Upper lobe of right lung (tissue), 1 donor: ENCODE data around the gene GPR78. TPM values are rescaled to one million over a fixed set of nuclear protein-coding genes. Genes with fewer than 3 reads are reported as not detected.

Source experiments
- ATAC-seq: fragments of 200-7000 bp; cut with Tn5 transposase; one replicate; pipeline ENCODE4 v1.9.1; 2020; ENCODE audit warnings: mild to moderate bottlenecking, moderate library complexity
- DNase-seq: peaks from one replicate; pipeline ENCODE4 v3.0.0-alpha.2; 2020
- H3K27ac ChIP-seq: fragments of 200-600 bp; one replicate; pipeline ENCODE4 v1.8.0; 2022
- H3K27me3 ChIP-seq: fragments of 200-600 bp; one replicate; pipeline ENCODE4 v1.8.0; 2022; ENCODE audit warnings: mild to moderate bottlenecking
- H3K36me3 ChIP-seq: fragments of 200-600 bp; one replicate; pipeline ENCODE4 v1.8.0; 2022
- H3K4me1 ChIP-seq: fragments of 200-600 bp; one replicate; pipeline ENCODE4 v1.8.0; 2022
- H3K4me3 ChIP-seq: fragments of 200-600 bp; one replicate; pipeline ENCODE4 v1.8.0; 2022; ENCODE audit warnings: mild to moderate bottlenecking
- H3K9me3 ChIP-seq: fragments of 200-600 bp; one replicate; pipeline ENCODE4 v1.8.0; 2022
- intact Hi-C: fragments of 100-400 bp; cut with DNase I; formaldehyde crosslinking; loops from one replicate; pipeline ENCODE4 v1.11.0; 2022
- total RNA-seq: library from RNA; stranded (reverse); fragmentation: NEBNext Ultra II Directional; extraction: Animal tissue kit (Norgen Biotek cat#: 25700); gene quantifications from one replicate; pipeline ENCODE4 v1.2.1, GENCODE V29; 2021
- TF ChIP-seq, protein P1 (sequence below): fragments of 200-600 bp; IDR thresholded peaks from one replicate; pipeline ENCODE4 v1.8.0; 2022; ENCODE audit warnings: antibody characterized with exemption
- donor health status: DM: no; HTN: yes; CAD: no; lungs with severe emphysema.

The GPR78 gene
- total RNA-seq, 1 donor from 2014 or later = 0.23 TPM

DNA sequence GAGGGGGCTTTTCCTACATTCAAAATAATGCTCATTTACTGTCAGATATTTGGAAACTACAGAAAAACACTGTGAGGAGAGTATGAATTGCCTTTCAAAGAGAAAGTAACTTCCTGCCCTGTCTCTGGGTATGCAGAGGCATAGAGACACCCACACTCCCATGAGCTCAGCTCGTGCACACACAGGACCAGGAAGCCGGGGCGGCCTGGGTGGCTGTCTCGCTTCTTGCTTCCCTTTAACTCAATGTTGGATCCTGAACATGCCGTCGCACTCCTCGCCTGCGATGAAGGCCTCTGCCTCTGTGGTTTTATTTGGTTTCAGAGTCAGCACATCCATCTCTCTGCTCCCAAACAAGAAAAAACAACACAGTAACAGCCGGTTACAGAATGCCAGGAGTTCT is 40.1 kb upstream of the GPR78 start:
- peak; percentile 40 for DNase-seq
- ATAC-seq = no peak
- TF ChIP-seq, protein P1, sequence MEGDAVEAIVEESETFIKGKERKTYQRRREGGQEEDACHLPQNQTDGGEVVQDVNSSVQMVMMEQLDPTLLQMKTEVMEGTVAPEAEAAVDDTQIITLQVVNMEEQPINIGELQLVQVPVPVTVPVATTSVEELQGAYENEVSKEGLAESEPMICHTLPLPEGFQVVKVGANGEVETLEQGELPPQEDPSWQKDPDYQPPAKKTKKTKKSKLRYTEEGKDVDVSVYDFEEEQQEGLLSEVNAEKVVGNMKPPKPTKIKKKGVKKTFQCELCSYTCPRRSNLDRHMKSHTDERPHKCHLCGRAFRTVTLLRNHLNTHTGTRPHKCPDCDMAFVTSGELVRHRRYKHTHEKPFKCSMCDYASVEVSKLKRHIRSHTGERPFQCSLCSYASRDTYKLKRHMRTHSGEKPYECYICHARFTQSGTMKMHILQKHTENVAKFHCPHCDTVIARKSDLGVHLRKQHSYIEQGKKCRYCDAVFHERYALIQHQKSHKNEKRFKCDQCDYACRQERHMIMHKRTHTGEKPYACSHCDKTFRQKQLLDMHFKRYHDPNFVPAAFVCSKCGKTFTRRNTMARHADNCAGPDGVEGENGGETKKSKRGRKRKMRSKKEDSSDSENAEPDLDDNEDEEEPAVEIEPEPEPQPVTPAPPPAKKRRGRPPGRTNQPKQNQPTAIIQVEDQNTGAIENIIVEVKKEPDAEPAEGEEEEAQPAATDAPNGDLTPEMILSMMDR = no peak
- Histone ChIP-seq H3K27ac (no peak overlapping the region), H3K4me1 (peaks cover 11% of the 10 kb centered on the region), H3K4me3 (no peak overlapping the region), H3K9me3 (no peaks in the 10 kb centered on the region), H3K36me3 (no peaks in the 10 kb centered on the region), H3K27me3 (no peaks in the 10 kb centered on the region)
- intact Hi-C loops = no loop called here

DNA sequence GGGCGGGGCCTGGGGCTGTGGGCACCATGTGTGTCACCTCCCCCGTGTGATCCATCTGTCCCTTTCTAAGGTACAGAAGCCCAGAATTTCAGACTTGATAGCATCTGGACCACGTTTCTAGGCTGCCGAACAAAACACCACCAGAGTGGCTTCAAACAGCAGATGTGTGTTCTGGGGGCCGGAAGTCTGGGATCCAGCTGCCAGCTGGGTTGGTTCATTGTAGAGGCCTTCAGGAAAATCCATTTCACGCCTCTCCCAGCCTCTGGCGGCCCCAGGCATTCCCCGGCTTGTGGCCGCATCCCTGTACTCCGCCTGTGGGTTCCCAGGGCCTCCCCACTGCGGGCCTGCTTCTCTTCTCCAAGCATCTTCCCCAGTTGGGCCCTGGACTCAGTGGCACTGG is 39.6 kb upstream of the GPR78 start:
- intact Hi-C loops = no loop called here
- DNase-seq = peak; percentile 34
- no peak overlapping the region for H3K27ac ChIP-seq
- ATAC-seq = no peak
- H3K36me3 ChIP-seq = no peaks in the 10 kb centered on the region
- H3K4me1 ChIP-seq = peaks cover 11% of the 10 kb centered on the region
- no peaks in the 10 kb centered on the region for H3K9me3 ChIP-seq
- H3K27me3 ChIP-seq = no peaks in the 10 kb centered on the region
- TF ChIP-seq, protein P1 = no peak
- no peak overlapping the region for H3K4me3 ChIP-seq

DNA sequence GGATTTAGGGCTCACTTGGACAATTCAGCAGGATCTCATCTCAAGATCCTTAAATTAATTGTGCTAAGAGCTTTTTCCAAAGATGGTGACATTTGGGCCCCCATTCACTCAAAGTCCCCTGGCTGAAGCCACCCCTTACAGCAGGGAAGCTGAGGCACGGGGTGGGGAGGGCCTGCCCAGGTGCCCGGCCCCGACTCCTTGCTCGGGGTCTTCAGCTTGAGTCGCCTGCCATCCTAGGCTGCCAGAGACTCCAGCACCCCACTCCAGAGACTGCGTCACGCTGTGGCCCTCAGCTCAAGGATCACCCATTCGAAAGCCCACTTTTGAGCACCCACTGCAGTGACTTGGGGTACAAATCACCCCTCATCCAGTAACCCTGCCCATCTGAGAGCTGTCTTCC is 39.2 kb upstream of the GPR78 start:
- DNase-seq (no peak), ATAC-seq (no peak)
- no peaks in the 10 kb centered on the region for H3K27me3 ChIP-seq
- no peaks in the 10 kb centered on the region for H3K9me3 ChIP-seq
- intact Hi-C loops = no loop called here
- peaks cover 11% of the 10 kb centered on the region for H3K4me1 ChIP-seq
- TF ChIP-seq, protein P1 = no peak
- H3K36me3 ChIP-seq = no peaks in the 10 kb centered on the region
- H3K27ac ChIP-seq = no peak overlapping the region
- H3K4me3 ChIP-seq = no peak overlapping the region

DNA sequence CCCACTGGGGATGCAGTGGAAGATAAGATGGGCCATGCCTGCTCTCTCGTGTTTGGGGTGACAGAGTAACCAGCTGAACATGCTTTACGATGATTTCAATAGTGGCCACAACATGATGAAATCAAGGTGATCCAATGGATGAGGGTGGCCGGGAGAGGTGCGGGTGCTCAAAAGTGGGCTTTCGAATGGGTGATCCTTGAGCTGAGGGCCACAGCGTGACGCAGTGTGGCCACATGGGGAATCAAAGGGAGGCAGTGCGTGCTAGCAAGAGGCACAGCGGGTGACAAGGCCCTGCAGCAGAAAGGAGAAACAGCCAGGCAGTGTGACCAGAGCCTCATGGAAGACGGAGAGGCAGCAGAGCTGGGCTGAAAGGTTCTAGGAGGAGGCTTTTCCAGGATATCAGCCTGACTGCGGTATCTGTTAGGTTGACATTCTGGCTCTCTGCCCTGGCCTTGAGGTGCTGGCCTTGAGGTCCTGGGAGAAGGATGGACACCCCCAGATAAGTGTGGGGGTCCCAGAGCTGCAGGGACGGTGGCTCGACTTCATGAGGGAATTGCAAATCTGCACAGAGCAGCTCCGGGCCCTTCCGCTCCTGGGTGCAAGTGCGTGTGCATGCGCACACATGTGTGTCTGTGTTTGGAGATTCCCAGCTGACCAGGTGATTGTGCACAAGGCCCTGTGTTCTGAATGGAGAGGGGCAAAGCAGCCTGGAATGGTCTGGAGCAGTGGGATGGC is 38.0 kb upstream of the GPR78 start:
- DNase-seq (peak; percentile 29), ATAC-seq (no peak)

DNA sequence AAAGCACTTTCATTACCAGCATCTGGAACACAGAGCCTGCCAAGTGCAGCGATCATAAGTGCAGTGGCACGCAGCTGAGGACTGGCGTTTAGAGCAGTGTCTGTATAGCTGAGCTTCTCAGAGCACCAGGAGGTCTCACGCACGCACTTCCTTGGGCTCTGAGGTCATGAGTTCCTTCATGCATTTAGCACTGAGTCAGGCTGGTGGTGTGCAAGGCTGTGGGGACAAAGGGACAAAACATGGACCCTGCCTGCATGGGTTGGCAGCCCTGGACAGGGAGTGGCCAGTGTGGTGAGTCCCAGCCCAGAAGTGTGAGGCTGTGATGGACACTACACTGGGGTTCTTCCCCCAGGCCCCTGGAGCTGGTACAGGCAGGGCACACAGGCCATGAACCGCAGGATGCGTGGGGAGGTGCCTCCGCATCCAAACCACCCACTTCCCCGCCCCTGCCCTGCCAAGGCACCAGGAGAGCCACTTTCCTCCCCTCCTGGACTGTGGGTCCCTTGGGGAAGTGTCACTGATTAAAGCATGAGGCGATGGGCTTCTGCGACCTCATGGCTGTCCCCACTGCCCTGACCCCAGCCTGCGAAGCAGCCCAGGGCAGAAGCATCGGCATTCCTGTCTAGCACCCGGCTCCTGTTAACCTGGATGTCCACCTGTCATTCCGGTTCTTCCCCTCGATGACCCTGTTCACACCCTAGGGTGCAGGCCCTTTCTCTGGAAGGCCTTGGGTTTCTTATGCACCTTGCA is 37.2 kb upstream of the GPR78 start:
- no peaks in the 10 kb centered on the region for H3K4me1 ChIP-seq
- H3K27ac ChIP-seq = no peak overlapping the region
- no peaks in the 10 kb centered on the region for H3K27me3 ChIP-seq
- H3K36me3 ChIP-seq = no peaks in the 10 kb centered on the region
- H3K4me3 ChIP-seq = no peak overlapping the region
- no peaks in the 10 kb centered on the region for H3K9me3 ChIP-seq
- ATAC-seq = no peak
- intact Hi-C loops = no loop called here
- peak; percentile 52 for DNase-seq
- TF ChIP-seq, protein P1 = no peak

More for the DNA sequence above, 38.0 kb upstream of the GPR78 start:
- H3K4me1 ChIP-seq = peaks cover 5% of the 10 kb centered on the region
- H3K27ac ChIP-seq = no peak overlapping the region
- H3K4me3 ChIP-seq = no peak overlapping the region
- TF ChIP-seq, protein P1 = no peak
- no peaks in the 10 kb centered on the region for H3K36me3 ChIP-seq
- H3K9me3 ChIP-seq = no peaks in the 10 kb centered on the region
- intact Hi-C loops = no loop called here
- no peaks in the 10 kb centered on the region for H3K27me3 ChIP-seq
